IMR-90 (cell line): ENCODE measurements around the gene ALPK3. TPM values are rescaled to one million over a fixed set of nuclear protein-coding genes. Genes with fewer than 3 reads are reported as not detected.

ENCODE experiments used
- ATAC-seq: fragments of 200-7000 bp; cut with Tn5 transposase; 2 replicates; pipeline ENCODE4 v1.9.1; 2020; ENCODE audit warnings: low read depth, mild to moderate bottlenecking, moderate library complexity
- BruUV-seq: library from RNA; stranded (reverse); fragments of 400-500 nt; replicated peaks from 2 replicates; lab custom pipeline; 2021; lab: Mats Ljungman, UMichigan
- CTCF ChIA-PET: fragments of 300-600 bp; formaldehyde crosslinking; extraction: SDS; loops from one replicate; lab custom pipeline; 2021; ENCODE audit warnings: antibody characterized with exemption; lab: Yijun Ruan, JAX
- POLR2A ChIA-PET: fragments of 300-600 bp; sonication (Branson Sonifier 250); formaldehyde crosslinking; loops from one replicate; lab custom pipeline; 2022; ENCODE audit warnings: antibody characterized with exemption; ENCODE audit not compliant: unreplicated experiment; lab: Charles Lee
- DNase-seq: peaks from one replicate; pipeline ENCODE4 v3.0.0; 2013
- H2AFZ ChIP-seq: replicated peaks from 2 replicates; pipeline ENCODE3; 2013; ENCODE audit warnings: low read length, mild to moderate bottlenecking; ENCODE audit not compliant: poor library complexity
- H2AK5ac ChIP-seq: 2 replicates; pipeline ENCODE4 v1.6.1; 2013; ENCODE audit warnings: low read depth, low read length, inconsistent platforms
- H2AK9ac ChIP-seq: replicated peaks from 2 replicates; pipeline ENCODE3; 2013; ENCODE audit warnings: mild to moderate bottlenecking, low read depth, low read length, moderate library complexity; ENCODE audit not compliant: poor library complexity
- H2BK120ac ChIP-seq: 2 replicates; pipeline ENCODE4 v1.6.1; 2013; ENCODE audit warnings: low read depth, low read length, inconsistent platforms
- H2BK15ac ChIP-seq: 3 replicates; pipeline ENCODE4 v1.6.1; 2013; ENCODE audit warnings: low read depth, low read length, inconsistent platforms
- H2BK20ac ChIP-seq: 2 replicates; pipeline ENCODE4 v1.6.1; 2013; ENCODE audit warnings: low read depth, mild to moderate bottlenecking, inconsistent platforms, low read length, moderate library complexity
- H2BK5ac ChIP-seq: 2 replicates; pipeline ENCODE4 v1.6.1; 2013; ENCODE audit warnings: mild to moderate bottlenecking, low read depth, low read length, inconsistent platforms; ENCODE audit not compliant: poor library complexity, severe bottlenecking
- H3K14ac ChIP-seq: replicated peaks from 2 replicates; pipeline ENCODE4 v1.6.1; 2013; ENCODE audit warnings: low read depth, low read length, inconsistent platforms
- H3K18ac ChIP-seq: 2 replicates; pipeline ENCODE4 v1.6.1; 2013; ENCODE audit warnings: low read depth, low read length, control low read depth
- H3K23ac ChIP-seq: 2 replicates; pipeline ENCODE4 v1.6.1; 2013; ENCODE audit warnings: low read depth, low read length, inconsistent platforms
- H3K27ac ChIP-seq: 2 replicates; pipeline ENCODE4 v1.5.1; 2013; ENCODE audit warnings: mild to moderate bottlenecking, control low read depth, low read length; ENCODE audit not compliant: insufficient read depth
- H3K27me3 ChIP-seq: 2 replicates; pipeline ENCODE4 v1.6.1; 2013; ENCODE audit warnings: low read length; ENCODE audit not compliant: control insufficient read depth, insufficient read depth
- H3K36me3 ChIP-seq: 2 replicates; pipeline ENCODE4 v1.6.1; 2013; ENCODE audit warnings: low read length, mixed read lengths; ENCODE audit not compliant: control insufficient read depth, insufficient read depth
- H3K4ac ChIP-seq: 2 replicates; pipeline ENCODE4 v1.6.1; 2013; ENCODE audit warnings: low read depth, low read length, inconsistent platforms
- H3K4me1 ChIP-seq: 2 replicates; pipeline ENCODE4 v1.6.1; 2013; ENCODE audit warnings: low read length, mixed read lengths; ENCODE audit not compliant: control insufficient read depth, insufficient read depth
- H3K4me2 ChIP-seq: 2 replicates; pipeline ENCODE4 v1.6.1; 2013; ENCODE audit warnings: low read depth, mild to moderate bottlenecking, control low read depth, low read length, moderate library complexity
- H3K4me3 ChIP-seq: 2 replicates; pipeline ENCODE4 v1.5.1; 2013; ENCODE audit warnings: low read depth, mild to moderate bottlenecking, control low read depth, low read length, moderate library complexity; ENCODE audit not compliant: insufficient read depth
- H3K56ac ChIP-seq: 2 replicates; pipeline ENCODE4 v1.6.1; 2013; ENCODE audit warnings: low read length, inconsistent platforms; ENCODE audit not compliant: insufficient read depth; ENCODE audit errors: extremely low read depth
- H3K79me1 ChIP-seq, 2 experiments: 2 replicates each; pipeline ENCODE4 v1.6.1; 2013; ENCODE audit warnings: low read length in 2 of 2, inconsistent platforms in 1 of 2, low read depth in 1 of 2
- H3K9ac ChIP-seq: 2 replicates; pipeline ENCODE4 v1.6.1; 2013; ENCODE audit warnings: low read depth, low read length, control low read depth
- H3K9me1 ChIP-seq: 2 replicates; pipeline ENCODE4 v1.6.1; 2013; ENCODE audit warnings: low read length, inconsistent platforms; ENCODE audit not compliant: insufficient read depth
- H3K9me3 ChIP-seq: 2 replicates; pipeline ENCODE4 v1.6.1; 2013; ENCODE audit warnings: low read length; ENCODE audit not compliant: control insufficient read depth, insufficient read depth
- H4K20me1 ChIP-seq: 2 replicates; pipeline ENCODE4 v1.6.1; 2013; ENCODE audit warnings: low read length, inconsistent platforms; ENCODE audit not compliant: insufficient read depth
- H4K5ac ChIP-seq: 2 replicates; pipeline ENCODE4 v1.6.1; 2013; ENCODE audit warnings: mild to moderate bottlenecking, low read depth, low read length, control low read depth
- H4K8ac ChIP-seq, 2 experiments: 2 replicates each; pipeline ENCODE4 v1.6.1; 2013; ENCODE audit warnings: low read depth in 2 of 2, low read length in 2 of 2, control low read depth in 1 of 2, inconsistent platforms in 1 of 2
- H4K91ac ChIP-seq: 2 replicates; pipeline ENCODE4 v1.6.1; 2013; ENCODE audit warnings: low read depth, low read length, inconsistent platforms; ENCODE audit not compliant: insufficient read depth
- CHD1 ChIP-seq: IDR thresholded peaks from 2 replicates; pipeline ENCODE4 v1.6.1; 2012; ENCODE audit warnings: low read depth, low read length, improper control_type of control experiment
- CTCF ChIP-seq: conservative IDR thresholded peaks from 2 replicates; pipeline ENCODE4 v1.5.1; 2012; ENCODE audit warnings: mild to moderate bottlenecking, low read depth, low read length, improper control_type of control experiment
- ELK1 ChIP-seq: fragments of 150-350 bp; IDR thresholded peaks from 2 replicates; pipeline ENCODE4 v1.6.1; 2016; ENCODE audit warnings: low read depth, mild to moderate bottlenecking, low read length, moderate library complexity, borderline replicate concordance
- MAFK ChIP-seq: IDR thresholded peaks from 2 replicates; pipeline ENCODE4 v1.6.1; 2012; ENCODE audit warnings: low read depth, low read length, improper control_type of control experiment
- MAZ ChIP-seq: IDR thresholded peaks from 2 replicates; pipeline ENCODE4 v1.6.1; 2012; ENCODE audit warnings: low read depth, mild to moderate bottlenecking, low read length, improper control_type of control experiment, moderate library complexity, borderline replicate concordance
- POLR2A ChIP-seq: IDR thresholded peaks from 2 replicates; pipeline ENCODE4 v1.6.1; 2012; ENCODE audit warnings: mild to moderate bottlenecking, low read depth, low read length
- RCOR1 ChIP-seq: IDR thresholded peaks from 2 replicates; pipeline ENCODE4 v1.6.1; 2012; ENCODE audit warnings: mild to moderate bottlenecking, low read length, improper control_type of control experiment; ENCODE audit not compliant: insufficient replicate concordance
- RFX5 ChIP-seq: IDR thresholded peaks from 2 replicates; pipeline ENCODE4 v1.8.0; 2012; ENCODE audit warnings: low read depth, mild to moderate bottlenecking, low read length, moderate library complexity
- SMC3 ChIP-seq: fragments of 150-350 bp; IDR thresholded peaks from 2 replicates; pipeline ENCODE4 v1.6.1; 2016; ENCODE audit warnings: low read depth, mild to moderate bottlenecking, antibody characterized with exemption, low read length, moderate library complexity
- WGBS, 2 experiments: methylation state at CpG; one replicate each; pipeline versions ENCODE4 v1.1.5 to v1.1.7; 2013; ENCODE audit warnings: missing lambda C conversion rate in 2 of 2; ENCODE audit not compliant: insufficient read length in 1 of 2; ENCODE audit errors: extremely low coverage in 2 of 2; 5-methylcytosine and 5-hydroxymethylcytosine counted together
- dilution Hi-C: fragments of 300-500 bp; cut with HindIII; formaldehyde crosslinking; loops from one replicate; pipeline ENCODE4 v1.14.3; 2018; ENCODE audit warnings: low sequenced_read_pairs; ENCODE audit not compliant: unreplicated experiment
- in situ Hi-C: fragments of 300-500 bp; cut with MboI; formaldehyde crosslinking; loops from 3 replicates; pipeline ENCODE4 v1.14.3; 2019; ENCODE audit warnings: low sequenced_read_pairs, inconsistent platforms, mixed read lengths
- intact Hi-C: fragments of 100-400 bp; cut with micrococcal nuclease; formaldehyde crosslinking; loops from 2 replicates; pipeline ENCODE4 v1.10.0; 2022
- polyA plus RNA-seq, 3 experiments: library from polyadenylated mRNA; depleted of rRNA; stranded (reverse); fragments of >200 nt; gene quantifications; 2 replicates each; pipeline ENCODE4 v1.2.3, GENCODE V29; 2012; ENCODE audit warnings: low replicate concordance in 1 of 3
- total RNA-seq: library from RNA; depleted of rRNA; stranded (reverse); fragments of >200 nt; gene quantifications from 2 replicates; pipeline ENCODE4 v1.2.3, GENCODE V29; 2012

Gene ALPK3
- total and polyA plus RNA-seq, 2 of the 4 experiments (the other 2 are of a cell fraction) = under 0.01 to 0.26 TPM

- ATAC-seq = no peak
- Histone ChIP-seq H3K4me3 (no peak overlapping the region), H3K18ac (no peak overlapping the region), H3K36me3 (no peaks in the 10 kb centered on the region), H3K79me1 (no peaks in the 10 kb centered on the region), H2BK120ac (no peak overlapping the region), H2BK15ac (no peak overlapping the region), H4K5ac (no peak overlapping the region), H3K9me3 (no peaks in the 10 kb centered on the region), H3K9ac (no peak overlapping the region), H2AFZ (no peak overlapping the region), H3K27me3 (peaks cover 22% of the 10 kb centered on the region), H3K23ac (no peak overlapping the region), H4K20me1 (no peaks in the 10 kb centered on the region), H3K9me1 (no peaks in the 10 kb centered on the region), H2AK9ac (peak overlapping the region; percentile 37), H2BK20ac (no peak overlapping the region), H3K4me2 (no peak overlapping the region), H3K56ac (no peak overlapping the region), H4K91ac (no peak overlapping the region), H3K14ac (no peak overlapping the region), H2AK5ac (no peak overlapping the region), H4K8ac (no peak overlapping the region), H3K4ac (no peak overlapping the region), H2BK5ac (no peak overlapping the region), H3K4me1 (no peaks in the 10 kb centered on the region), H3K27ac (no peak overlapping the region)
- DNase-seq = no peak
- ChIA-PET CTCF (interaction anchor here (0.7 to 0.9 kb wide), 2 partner anchors 10 to 64 kb away, joined by 3 to 4 read pairs; no protein-coding TSS in a partner anchor), POLR2A (no interaction called here)
- dilution Hi-C loops = no loop called here
- intact Hi-C loops = no loop called here
- no TSS peak for BruUV-seq
- no CpG with 5 or more reads among the region's 7 CpGs for WGBS, 2 experiments
- in situ Hi-C loops = no loop called here
- TF ChIP-seq MAZ (no peak), RFX5 (no peak), CTCF (no peak), POLR2A (no peak), MAFK (no peak), CHD1 (no peak), ELK1 (no peak), RCOR1 (no peak), SMC3 (no peak)
Observed at GRCh38 chr15:84864444-84864795, 47.3 kb downstream of the ALPK3 start.
